A673 (cell line): Measurements from ENCODE around the gene UBFD1.

Experiments
- EZH2 ChIP-seq: fragments of 200-600 bp; sonication (generic); IDR thresholded peaks from 2 replicates; pipeline ENCODE4 v1.6.1; 2017; ENCODE audit warnings: borderline replicate concordance, low read depth, mild to moderate bottlenecking, mixed read lengths, antibody characterized with exemption, low read length; ENCODE audit not compliant: poor library complexity, severe bottlenecking
- TF ChIP-seq, protein P1 (sequence below): fragments of 300-800, 200-600 bp; sonication (generic); conservative IDR thresholded peaks from 2 replicates; pipeline ENCODE4 v1.5.1; 2017; ENCODE audit warnings: low read depth, mild to moderate bottlenecking, antibody characterized with exemption, low read length, moderate library complexity, mixed read lengths

DNA sequence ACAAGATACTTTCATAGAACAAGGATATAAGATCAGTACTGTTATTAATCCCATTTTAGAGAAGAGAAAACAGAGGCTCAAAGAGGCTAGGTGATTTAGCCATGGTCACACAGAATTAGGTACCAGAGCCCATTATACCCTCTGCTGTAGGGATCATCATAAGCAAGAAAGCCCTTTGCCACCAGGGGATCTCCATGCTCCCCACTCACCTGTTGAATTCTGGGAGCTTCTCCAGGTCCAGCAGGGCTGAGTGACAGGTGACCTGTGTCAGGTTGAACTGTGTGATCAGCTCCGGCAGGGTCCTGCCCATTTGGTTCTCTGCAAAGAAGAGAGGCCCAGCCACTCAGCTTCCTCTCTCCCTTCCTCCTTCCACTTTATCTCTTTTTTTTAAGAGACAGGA is 25.1 kb upstream of the UBFD1 start:
- TF ChIP-seq, protein P1, sequence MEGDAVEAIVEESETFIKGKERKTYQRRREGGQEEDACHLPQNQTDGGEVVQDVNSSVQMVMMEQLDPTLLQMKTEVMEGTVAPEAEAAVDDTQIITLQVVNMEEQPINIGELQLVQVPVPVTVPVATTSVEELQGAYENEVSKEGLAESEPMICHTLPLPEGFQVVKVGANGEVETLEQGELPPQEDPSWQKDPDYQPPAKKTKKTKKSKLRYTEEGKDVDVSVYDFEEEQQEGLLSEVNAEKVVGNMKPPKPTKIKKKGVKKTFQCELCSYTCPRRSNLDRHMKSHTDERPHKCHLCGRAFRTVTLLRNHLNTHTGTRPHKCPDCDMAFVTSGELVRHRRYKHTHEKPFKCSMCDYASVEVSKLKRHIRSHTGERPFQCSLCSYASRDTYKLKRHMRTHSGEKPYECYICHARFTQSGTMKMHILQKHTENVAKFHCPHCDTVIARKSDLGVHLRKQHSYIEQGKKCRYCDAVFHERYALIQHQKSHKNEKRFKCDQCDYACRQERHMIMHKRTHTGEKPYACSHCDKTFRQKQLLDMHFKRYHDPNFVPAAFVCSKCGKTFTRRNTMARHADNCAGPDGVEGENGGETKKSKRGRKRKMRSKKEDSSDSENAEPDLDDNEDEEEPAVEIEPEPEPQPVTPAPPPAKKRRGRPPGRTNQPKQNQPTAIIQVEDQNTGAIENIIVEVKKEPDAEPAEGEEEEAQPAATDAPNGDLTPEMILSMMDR = no peak
- no peak for TF ChIP-seq EZH2
